ENCODE data around the gene LPP. TPM values are rescaled to one million over a fixed set of nuclear protein-coding genes. Genes with fewer than 3 reads are reported as not detected.
A peak's percentile ranks its signal among the peaks of the same experiment; 100 is the strongest.

Gene LPP
- total and polyA plus RNA-seq, 2 donors from 2014 or later = 6.7 to 233 TPM

GRCh38 chr3:188915127-188915526, 761.2 kb downstream of the LPP start:
- FAIRE-seq = no peak
- Histone ChIP-seq H3K4me3 (ENCODE audit: low read length in 3 of 3) (no peak overlapping the region), H3K9me3 (ENCODE audit: control insufficient read depth in 2 of 3, insufficient read depth in 1 of 3, low read length in 3 of 3) (no peaks in the 10 kb centered on the region), H3K27me3 (ENCODE audit: control insufficient read depth, insufficient read depth, low read length) (no peaks in the 10 kb centered on the region), H3K9ac (ENCODE audit: low read length in 3 of 3) (no peak overlapping the region), H3K36me3 (ENCODE audit: control insufficient read depth in 2 of 3, insufficient read depth in 3 of 3, low read length in 3 of 3) (no peaks in the 10 kb centered on the region), H3K27ac (ENCODE audit: low read depth in 2 of 2, low read length in 2 of 2) (peak overlapping the region in 1 of 2 donors; percentile 52), H3K4me1 (ENCODE audit: control insufficient read depth in 2 of 3, insufficient read depth in 2 of 3, low read depth in 1 of 3, low read length in 3 of 3) (peaks cover 0 to 3% (median 0%) of the 10 kb centered on the region in 3 donors)
- no peak for DNase-seq
- TF ChIP-seq, protein P1, sequence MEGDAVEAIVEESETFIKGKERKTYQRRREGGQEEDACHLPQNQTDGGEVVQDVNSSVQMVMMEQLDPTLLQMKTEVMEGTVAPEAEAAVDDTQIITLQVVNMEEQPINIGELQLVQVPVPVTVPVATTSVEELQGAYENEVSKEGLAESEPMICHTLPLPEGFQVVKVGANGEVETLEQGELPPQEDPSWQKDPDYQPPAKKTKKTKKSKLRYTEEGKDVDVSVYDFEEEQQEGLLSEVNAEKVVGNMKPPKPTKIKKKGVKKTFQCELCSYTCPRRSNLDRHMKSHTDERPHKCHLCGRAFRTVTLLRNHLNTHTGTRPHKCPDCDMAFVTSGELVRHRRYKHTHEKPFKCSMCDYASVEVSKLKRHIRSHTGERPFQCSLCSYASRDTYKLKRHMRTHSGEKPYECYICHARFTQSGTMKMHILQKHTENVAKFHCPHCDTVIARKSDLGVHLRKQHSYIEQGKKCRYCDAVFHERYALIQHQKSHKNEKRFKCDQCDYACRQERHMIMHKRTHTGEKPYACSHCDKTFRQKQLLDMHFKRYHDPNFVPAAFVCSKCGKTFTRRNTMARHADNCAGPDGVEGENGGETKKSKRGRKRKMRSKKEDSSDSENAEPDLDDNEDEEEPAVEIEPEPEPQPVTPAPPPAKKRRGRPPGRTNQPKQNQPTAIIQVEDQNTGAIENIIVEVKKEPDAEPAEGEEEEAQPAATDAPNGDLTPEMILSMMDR (IDR thresholded peaks at IDR 0.05; ENCODE audit: borderline replicate concordance, extremely low read depth, insufficient read depth) = no peak
- intact Hi-C loops (cut with DNase I) = no loop called here

GRCh38 chr3:188916934-188917401, 763.0 kb downstream of the LPP start:
- no peak overlapping the region for H3K27ac ChIP-seq (ENCODE audit: low read depth in 2 of 2, low read length in 2 of 2)
- peaks cover 0 to 3% (median 0%) of the 10 kb centered on the region in 3 donors for H3K4me1 ChIP-seq (ENCODE audit: control insufficient read depth in 2 of 3, insufficient read depth in 2 of 3, low read depth in 1 of 3, low read length in 3 of 3)
- no peaks in the 10 kb centered on the region for H3K27me3 ChIP-seq (ENCODE audit: control insufficient read depth, insufficient read depth, low read length)
- intact Hi-C loops (cut with DNase I) = no loop called here
- no peaks in the 10 kb centered on the region for H3K9me3 ChIP-seq (ENCODE audit: control insufficient read depth in 2 of 3, insufficient read depth in 1 of 3, low read length in 3 of 3)
- FAIRE-seq (no peak), DNase-seq (no peak)
- TF ChIP-seq, protein P1 (IDR thresholded peaks at IDR 0.05; ENCODE audit: borderline replicate concordance, extremely low read depth, insufficient read depth) = no peak
- no peak overlapping the region for H3K9ac ChIP-seq (ENCODE audit: low read length in 3 of 3)
- no peaks in the 10 kb centered on the region for H3K36me3 ChIP-seq (ENCODE audit: control insufficient read depth in 2 of 3, insufficient read depth in 3 of 3, low read length in 3 of 3)
- H3K4me3 ChIP-seq (ENCODE audit: low read length in 3 of 3) = no peak overlapping the region

DNA sequence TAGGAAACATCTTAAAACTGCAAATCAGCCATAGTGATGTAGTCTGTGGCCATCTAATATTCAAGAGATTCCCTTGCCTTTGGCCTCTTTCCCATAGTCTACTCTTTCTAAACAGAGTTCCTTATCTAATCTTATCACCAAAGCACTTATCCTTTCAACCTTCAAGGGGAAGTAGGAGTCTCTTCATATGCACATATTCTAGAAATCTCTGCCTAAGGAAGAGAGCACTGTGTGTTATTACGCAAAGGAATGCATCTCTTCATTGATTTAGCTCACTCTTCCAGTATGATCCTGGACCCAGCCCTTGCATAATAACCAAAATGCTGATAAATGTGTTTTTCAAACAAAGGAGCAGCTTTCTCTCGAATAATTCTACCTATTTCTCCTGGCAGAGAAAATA, 764.1 kb downstream of the LPP start:
- Histone ChIP-seq H3K4me3 (ENCODE audit: low read length in 3 of 3) (no peak overlapping the region), H3K27me3 (ENCODE audit: control insufficient read depth, insufficient read depth, low read length) (no peaks in the 10 kb centered on the region), H3K36me3 (ENCODE audit: control insufficient read depth in 2 of 3, insufficient read depth in 3 of 3, low read length in 3 of 3) (no peaks in the 10 kb centered on the region), H3K4me1 (ENCODE audit: control insufficient read depth in 2 of 3, insufficient read depth in 2 of 3, low read depth in 1 of 3, low read length in 3 of 3) (peaks cover 0 to 3% (median 0%) of the 10 kb centered on the region in 3 donors), H3K9me3 (ENCODE audit: control insufficient read depth in 2 of 3, insufficient read depth in 1 of 3, low read length in 3 of 3) (no peaks in the 10 kb centered on the region), H3K27ac (ENCODE audit: low read depth in 2 of 2, low read length in 2 of 2) (no peak overlapping the region), H3K9ac (ENCODE audit: low read length in 3 of 3) (no peak overlapping the region)
- DNase-seq = no peak
- intact Hi-C loops (cut with DNase I) = no loop called here
- TF ChIP-seq, protein P1 (IDR thresholded peaks at IDR 0.05; ENCODE audit: borderline replicate concordance, extremely low read depth, insufficient read depth) = no peak
- no peak for FAIRE-seq

DNA sequence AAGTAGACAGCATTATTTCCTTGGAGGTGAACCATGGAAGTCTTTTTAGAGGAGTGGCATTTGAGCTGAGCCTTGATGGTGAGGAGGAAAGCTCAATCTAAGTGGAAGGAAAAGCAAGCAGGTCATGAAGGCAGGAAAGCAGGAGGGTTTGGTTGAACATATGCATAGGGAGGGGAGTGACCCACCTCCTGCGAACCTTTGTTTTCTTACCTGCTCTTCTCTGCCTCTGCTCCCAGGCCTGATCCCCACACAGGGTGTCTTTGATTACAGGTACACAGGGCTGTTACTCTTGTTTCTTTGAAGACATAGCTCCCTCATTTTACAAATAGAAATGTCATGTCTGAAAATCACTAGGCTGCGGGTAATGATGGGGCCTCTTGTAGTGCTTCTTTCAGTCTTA, 769.7 kb downstream of the LPP start:
- Histone ChIP-seq H3K36me3 (ENCODE audit: control insufficient read depth in 2 of 3, insufficient read depth in 3 of 3, low read length in 3 of 3) (no peaks in the 10 kb centered on the region), H3K9me3 (ENCODE audit: control insufficient read depth in 2 of 3, insufficient read depth in 1 of 3, low read length in 3 of 3) (no peaks in the 10 kb centered on the region), H3K27ac (ENCODE audit: low read depth in 2 of 2, low read length in 2 of 2) (no peak overlapping the region), H3K27me3 (ENCODE audit: control insufficient read depth, insufficient read depth, low read length) (no peaks in the 10 kb centered on the region), H3K9ac (ENCODE audit: low read length in 3 of 3) (no peak overlapping the region), H3K4me1 (ENCODE audit: control insufficient read depth in 2 of 3, insufficient read depth in 2 of 3, low read depth in 1 of 3, low read length in 3 of 3) (no peaks in the 10 kb centered on the region), H3K4me3 (ENCODE audit: low read length in 3 of 3) (no peak overlapping the region)
- TF ChIP-seq, protein P1 (IDR thresholded peaks at IDR 0.05; ENCODE audit: borderline replicate concordance, extremely low read depth, insufficient read depth) = no peak
- intact Hi-C loops (cut with DNase I) = no loop called here
- FAIRE-seq = no peak
- DNase-seq = no peak

Data from kidney (tissue), 14 donors.